Adrenal gland (tissue), 5 donors: Measurements from ENCODE around the gene DTX2.
"Not testable (repeated sequence)": the region's sequence is repeated elsewhere in the genome, so short reads cannot be mapped to it uniquely, and the experiment has no call there.

ENCODE experiments used
- POLR2A ChIP-seq, 2 donors: fragments of 450-650 bp; IDR thresholded peaks; one replicate each; pipeline ENCODE4 v1.6.1; 2017; ENCODE audit warnings: antibody characterized with exemption in 2 of 2, mild to moderate bottlenecking in 2 of 2, moderate library complexity in 1 of 2
- TF ChIP-seq, protein P1 (sequence below), 6 experiments: fragments of 450-650 bp in 4 of 6; fragments of 200-600 bp in 2 of 6; sonication (generic) in 1 of 6; IDR thresholded peaks; 1 replicate in 5 of 6; 2 replicates in 1 of 6; pipeline versions ENCODE4 v1.5.1 to v1.8.0; 2016 to 2021; ENCODE audit warnings: antibody characterized with exemption in 6 of 6, mild to moderate bottlenecking in 2 of 6, moderate library complexity in 1 of 6
- donor health status: DM: no; HTN: no; CAD: no.

DNA sequence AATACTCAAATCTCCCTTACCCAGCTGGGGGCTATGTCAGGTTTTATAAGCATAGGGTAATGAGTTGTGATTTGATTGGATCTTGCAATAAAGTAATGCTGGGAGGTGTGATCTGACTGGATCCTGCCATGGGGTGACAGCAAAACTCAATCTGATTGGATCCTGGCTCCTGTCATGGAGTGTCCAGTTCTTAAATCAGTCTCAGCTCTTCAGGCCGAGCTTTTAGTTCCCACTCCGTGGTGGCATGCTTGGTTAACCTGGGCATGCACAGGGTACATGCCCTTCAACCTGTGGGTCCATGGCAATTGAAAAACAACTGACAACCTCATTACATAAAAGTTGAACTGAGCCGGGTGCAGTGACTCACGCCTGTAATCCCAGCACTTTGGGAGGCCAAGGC lies 64.7 kb downstream of the DTX2 start:
- TF ChIP-seq, protein P1, sequence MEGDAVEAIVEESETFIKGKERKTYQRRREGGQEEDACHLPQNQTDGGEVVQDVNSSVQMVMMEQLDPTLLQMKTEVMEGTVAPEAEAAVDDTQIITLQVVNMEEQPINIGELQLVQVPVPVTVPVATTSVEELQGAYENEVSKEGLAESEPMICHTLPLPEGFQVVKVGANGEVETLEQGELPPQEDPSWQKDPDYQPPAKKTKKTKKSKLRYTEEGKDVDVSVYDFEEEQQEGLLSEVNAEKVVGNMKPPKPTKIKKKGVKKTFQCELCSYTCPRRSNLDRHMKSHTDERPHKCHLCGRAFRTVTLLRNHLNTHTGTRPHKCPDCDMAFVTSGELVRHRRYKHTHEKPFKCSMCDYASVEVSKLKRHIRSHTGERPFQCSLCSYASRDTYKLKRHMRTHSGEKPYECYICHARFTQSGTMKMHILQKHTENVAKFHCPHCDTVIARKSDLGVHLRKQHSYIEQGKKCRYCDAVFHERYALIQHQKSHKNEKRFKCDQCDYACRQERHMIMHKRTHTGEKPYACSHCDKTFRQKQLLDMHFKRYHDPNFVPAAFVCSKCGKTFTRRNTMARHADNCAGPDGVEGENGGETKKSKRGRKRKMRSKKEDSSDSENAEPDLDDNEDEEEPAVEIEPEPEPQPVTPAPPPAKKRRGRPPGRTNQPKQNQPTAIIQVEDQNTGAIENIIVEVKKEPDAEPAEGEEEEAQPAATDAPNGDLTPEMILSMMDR (IDR thresholded peaks at IDR 0.05) = not testable (repeated sequence)
- TF ChIP-seq POLR2A (IDR thresholded peaks at IDR 0.05) = not testable (repeated sequence)
